ENCODE measurements around the gene CFAP99.

The CFAP99 gene

GRCh38 chr4:2503809-2504208 is 85.1 kb downstream of the CFAP99 start:
- no peak for DNase-seq (ENCODE audit: low read depth in 2 of 2)

DNA sequence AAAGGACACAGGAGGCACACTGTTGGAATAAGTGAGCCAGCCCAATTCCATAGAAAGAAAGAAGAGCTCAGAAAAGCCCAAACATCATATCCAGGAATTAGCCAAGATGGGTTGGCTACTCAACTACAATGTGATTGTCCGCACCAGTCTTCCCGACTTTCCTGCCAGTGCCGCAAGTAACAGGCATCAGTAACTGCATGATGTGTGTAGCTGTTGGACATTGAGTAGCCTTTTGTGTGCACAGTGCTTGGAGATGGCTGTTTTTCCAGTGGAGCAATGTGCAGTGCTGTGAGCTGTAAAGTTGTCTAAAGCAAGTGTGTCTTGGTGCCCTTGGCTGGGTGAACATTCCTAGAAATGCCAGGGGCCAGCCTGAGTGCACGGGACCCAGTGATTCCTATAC is 88.5 kb downstream of the CFAP99 start:
- DNase-seq (ENCODE audit: low read depth in 2 of 2), result no peak

GRCh38 chr4:2507855-2508254 is 89.1 kb downstream of the CFAP99 start:
- DNase-seq (ENCODE audit: low read depth in 2 of 2), result no peak

GRCh38 chr4:2510351-2511259 is 91.8 kb downstream of the CFAP99 start:
- DNase-seq (ENCODE audit: low read depth in 2 of 2), result no peak

DNA sequence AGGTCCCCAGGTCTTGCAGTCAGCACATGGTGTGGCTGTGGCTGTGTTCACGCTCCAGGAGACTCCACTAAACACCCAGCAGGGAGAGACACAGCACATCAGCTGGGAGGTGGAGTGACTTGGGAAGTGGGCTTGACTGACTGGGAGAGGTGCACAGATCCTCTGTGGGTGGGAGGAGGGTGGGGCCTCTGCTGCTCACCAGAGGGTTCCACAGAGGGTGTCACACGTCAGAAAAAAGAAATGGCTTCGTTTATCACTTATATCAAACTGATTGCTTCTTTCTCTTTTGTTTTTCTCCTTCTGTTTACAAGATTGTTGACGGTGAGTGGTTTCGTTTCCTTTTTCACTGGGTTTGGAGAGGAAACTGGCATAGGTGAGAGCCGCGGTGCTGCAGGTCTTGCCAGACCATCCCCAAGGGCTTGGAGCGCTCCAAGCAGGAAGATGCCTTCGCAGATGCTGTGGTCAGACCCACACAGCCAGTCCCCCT is 92.9 kb downstream of the CFAP99 start:
- no peak for DNase-seq (ENCODE audit: low read depth in 2 of 2)

All from stimulated activated CD4-positive, alpha-beta T cell treated with anti-CD3 and anti-CD28 coated beads, Interleukin-12 subunit alpha, Interleukin-12 subunit beta, amount 100 ng/mL, for 24 hours (primary cell).